IPS-NIHi11 (cell line): ENCODE measurements around the gene CFAP99.

Source experiments
- DNase-seq: peaks from one replicate; pipeline ENCODE4 v3.0.0; 2012; ENCODE audit warnings: mixed read lengths, low spot score

CFAP99 gene

DNA sequence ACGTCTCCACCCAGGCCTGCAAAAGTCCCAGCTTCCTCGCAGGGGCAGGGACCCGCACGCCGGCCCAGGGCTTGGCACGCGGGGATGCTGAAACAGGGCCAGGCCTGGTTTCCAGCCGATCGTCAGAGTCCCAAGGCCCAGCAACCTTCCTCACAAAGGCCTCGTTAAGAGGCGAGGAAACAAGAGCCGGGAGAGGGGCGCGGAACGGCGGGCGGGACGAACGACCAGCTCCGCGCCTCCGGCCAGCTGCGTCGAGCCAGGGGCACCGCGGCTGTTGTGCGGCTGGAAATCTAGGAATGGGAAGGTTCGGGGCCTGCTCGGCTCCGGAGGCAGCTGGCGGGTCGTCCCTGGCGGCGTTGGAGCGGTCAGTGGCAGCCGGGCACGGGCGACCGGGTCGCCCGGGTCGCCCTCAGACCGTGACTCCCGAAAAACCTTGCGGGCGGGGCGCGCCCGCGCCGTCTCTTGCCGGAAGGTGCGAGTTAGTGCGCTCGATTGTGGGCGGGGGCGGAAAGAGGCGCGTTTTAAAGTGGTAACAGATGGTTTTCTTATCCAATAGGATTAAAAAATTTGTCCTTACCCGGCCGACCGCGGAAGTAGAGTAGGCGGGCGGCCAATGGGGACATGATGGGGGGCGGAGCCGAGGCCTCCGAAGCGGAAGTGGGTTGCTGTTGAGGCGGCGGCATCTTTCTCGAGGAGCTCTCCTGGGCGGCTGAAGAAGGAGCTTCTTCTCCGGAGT is 49.9 kb downstream of the CFAP99 start, which contains the start of gene RNF4:
Gene RNF4, plus strand, starts transcription at position 651 of the 736 bp plus-strand sequence. CDS start 21,388 bp downstream, outside the sequence.
- peak; percentile 98 for DNase-seq

DNA sequence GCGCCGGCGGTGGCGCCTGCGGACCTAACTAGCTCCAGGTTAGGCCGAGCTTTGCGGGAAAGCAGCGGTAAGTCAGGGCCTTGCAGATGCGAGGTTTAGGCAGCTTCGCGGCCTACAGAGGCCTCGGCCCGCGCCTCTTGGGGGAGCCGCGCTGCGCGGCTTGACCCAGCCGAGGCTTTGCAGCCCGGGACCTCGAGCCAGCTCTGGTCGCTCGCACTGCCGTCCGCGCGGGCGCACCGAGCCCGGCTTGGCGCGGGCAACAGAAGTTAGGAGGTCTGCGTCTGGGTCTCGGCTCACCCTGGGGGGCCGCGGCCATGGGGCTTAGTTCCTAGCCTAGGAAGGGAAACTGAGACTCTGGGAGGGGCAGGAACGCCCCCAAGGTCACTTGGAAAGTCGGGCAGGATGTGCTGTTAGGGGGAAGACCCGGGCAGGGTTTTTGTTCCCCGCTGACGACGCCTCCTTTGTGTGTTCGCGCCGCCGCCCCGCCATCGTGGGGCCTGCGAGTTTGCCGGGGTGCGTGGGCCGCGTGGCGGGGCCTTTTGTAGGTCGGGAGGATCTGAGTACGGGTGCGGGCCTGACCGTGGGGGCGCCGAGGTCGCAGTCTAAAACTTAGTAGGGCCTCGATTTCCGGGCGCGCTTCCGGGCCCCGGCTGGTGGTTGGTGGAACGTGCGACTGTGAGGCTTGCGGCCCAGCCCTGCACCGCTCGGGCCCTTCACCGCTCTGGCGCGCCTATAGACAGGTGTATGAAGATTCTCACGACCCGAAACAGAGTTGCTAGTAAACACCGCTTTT is 50.6 kb downstream of the CFAP99 start:
- DNase-seq: peak; percentile 72

DNA sequence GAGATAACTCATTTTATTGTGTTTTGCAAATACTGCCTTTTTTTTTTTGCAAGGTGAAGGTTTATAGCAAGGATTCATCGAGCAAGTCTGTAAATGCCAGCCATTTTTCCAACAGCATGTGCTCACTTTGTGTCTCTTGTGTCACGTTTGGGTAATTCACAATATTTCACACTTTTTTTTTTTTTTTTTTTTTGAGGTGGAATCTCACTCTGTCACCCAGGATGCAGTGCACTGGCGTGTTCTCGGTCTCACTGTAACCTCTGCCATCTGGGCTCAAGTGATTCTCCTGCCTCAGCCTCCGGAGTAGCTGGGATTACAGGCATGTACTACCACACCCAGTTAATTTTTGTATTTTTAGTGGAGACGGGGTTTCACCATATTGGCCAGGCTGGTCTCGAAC is 52.0 kb downstream of the CFAP99 start:
- no peak for DNase-seq

DNA sequence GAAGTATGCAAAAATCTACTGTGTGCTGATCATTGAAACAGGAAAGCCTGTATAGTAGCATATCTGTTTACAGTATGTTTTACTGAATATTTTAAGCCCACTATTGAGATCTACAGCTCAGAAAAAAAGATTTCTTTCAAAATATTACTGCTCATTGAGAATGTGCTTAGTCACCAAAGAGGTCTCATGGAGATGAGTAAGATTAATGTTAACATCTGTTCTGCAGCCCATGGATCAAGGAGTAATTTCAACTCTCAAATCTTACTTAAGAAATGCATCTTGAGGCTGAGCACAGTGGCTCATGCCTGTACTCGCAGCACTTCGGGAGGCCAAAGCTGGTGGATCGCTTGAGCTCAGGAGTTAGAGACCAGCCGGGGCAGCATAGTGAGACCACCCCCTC is 53.4 kb downstream of the CFAP99 start:
- no peak for DNase-seq

DNA sequence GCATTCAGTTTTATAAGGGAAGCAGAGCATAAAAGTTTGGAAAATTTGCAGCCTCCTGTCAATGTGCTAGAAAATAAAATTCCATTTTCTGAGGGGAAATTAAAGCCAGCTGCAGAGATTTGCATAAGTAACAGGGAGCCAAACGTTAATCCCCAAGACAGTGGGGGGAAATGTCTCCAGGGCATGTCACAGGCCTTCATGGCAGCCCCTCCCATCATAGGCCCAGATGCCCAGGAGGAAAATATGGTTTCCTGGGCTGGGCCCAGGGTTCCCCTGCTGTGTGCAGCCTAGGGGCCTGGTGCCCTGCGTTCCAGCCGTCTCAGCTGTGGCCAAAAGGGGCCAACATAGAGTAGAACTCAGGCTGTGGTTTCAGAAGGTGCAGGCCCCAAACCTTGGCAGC is 59.5 kb downstream of the CFAP99 start:
- no peak for DNase-seq

DNA sequence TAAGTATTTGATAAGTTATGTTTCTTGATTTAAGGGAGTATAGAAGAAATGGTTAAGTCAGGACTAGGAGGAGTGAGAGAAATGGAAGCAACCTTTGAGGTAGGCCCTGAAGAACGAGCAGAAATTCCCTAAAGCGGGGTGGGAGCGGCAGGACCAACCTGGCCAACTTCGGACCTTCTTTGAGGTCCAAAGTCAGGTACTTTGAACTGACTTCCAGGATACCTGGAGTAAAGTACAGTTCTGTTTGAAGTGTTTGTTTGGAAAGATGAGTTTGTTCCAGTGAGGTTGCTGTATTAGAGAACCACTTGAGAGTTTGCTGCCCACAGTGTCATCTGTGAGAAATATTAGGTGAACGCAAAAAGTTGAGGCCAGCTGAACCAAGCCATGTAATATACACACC is 61.9 kb downstream of the CFAP99 start:
- no peak for DNase-seq

DNA sequence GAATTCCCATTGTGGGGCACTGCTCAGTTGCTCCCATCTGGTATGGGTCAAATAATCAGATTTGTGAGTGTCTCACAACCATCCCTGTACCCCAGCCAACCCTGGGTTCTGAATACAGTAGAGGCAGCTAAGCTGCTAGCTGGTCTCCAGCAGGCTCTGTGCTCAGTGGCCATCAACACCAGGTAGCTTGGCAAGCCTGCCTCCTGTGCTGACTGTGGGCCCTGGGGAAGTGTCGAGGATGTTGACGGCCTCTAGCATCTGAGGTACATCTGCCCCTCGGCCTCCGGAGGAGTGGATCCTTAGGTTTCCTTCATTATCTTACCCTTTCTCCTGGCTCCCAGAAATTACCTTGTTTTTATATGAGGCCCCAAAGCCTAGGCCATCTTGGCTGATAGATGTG is 63.4 kb downstream of the CFAP99 start:
- DNase-seq: no peak

DNA sequence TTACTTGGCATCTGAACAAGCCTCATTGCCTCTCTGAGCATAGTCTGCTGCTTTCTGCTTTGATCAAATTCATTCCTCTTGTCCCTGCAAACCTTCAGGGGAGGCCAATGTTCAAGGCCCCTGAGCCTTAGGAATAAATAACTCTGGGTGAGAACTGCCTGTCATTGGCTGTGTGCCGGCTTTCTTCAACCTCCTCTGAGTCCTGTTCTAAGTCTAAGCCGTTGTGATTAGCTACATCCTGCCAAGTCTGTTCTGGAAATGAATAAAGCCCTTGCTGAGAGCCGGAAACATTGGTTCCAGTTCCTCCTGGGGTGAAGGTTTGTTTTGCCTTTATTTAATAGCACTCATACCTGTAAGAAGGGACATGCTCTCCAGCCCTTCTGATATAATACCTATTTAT is 63.9 kb downstream of the CFAP99 start:
- no peak for DNase-seq

DNA sequence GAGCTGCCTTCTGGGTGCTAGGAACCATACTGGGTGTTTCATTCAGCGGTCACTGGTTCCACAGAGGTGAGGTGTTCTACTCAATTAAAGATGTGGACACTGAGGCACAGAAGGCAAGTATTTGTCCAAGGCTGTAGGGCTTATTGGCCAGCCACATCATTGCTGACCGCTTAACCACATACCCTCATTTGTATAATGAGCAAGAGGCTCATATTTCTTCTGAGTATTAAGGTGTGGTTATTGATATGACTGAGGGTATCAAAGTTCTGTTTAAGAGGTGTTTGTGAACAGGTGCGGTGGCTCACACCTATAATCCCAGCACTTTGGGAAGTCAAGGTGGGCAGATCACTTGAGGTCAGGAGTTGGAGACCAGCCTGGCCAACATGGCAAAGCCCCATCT is 64.5 kb downstream of the CFAP99 start:
- no peak for DNase-seq

DNA sequence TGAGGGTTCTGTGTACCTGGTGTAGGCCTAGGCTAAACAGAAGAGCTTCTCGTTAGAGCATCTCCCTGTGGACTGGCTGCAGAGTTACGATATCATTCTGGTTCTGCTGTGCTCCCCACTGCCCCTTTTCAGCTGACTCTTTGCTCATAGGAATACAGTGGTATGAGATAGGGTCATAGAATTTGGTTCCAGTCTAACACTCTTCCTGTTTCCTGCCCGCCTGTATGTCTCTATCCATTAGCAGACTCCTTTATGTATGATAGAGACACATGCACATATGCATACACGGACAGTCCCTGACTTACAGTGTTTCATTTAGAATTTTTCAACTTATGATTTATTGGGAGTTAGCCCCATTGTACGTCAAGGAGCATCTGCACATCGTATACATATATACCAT is 65.4 kb downstream of the CFAP99 start:
- no peak for DNase-seq

DNA sequence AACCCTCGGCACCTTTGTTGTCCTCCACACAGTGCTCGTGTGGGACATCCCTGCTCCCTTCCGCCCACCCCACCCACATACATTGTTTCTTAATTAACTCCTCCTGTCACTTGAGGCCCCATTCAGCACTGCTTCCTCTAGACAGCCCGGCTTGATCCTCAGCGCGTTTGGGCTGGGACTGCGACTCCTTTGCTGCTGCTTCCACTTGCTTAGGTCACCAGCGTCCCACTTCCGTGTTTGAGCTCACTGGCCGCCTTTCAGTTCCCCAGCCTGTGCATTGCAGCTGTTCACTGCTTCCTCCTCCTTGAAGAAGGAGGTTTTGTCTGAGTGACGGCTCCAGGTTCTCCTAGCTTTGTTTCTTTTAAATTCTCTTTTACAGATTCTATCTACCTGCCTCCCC is 66.2 kb downstream of the CFAP99 start:
- no peak for DNase-seq

DNA sequence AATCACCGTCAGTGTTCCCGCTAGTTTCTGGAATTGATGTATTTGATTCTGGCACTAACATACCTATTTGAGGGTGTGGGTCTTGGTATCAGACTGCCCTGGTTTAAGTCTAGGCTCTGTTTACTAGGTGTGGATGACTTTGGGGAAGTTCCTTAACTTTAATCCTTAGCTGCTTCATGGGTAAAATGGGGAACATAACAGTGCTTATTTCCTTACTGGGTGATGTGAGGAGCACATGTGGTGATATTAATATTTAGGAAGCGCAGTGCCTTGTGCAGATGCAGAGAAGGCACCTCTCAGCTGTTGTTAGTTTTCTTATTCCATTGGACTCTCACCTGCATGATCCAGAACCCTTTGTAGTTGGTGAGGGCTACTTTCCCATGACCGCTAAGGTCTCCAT is 67.2 kb downstream of the CFAP99 start:
- no peak for DNase-seq

DNA sequence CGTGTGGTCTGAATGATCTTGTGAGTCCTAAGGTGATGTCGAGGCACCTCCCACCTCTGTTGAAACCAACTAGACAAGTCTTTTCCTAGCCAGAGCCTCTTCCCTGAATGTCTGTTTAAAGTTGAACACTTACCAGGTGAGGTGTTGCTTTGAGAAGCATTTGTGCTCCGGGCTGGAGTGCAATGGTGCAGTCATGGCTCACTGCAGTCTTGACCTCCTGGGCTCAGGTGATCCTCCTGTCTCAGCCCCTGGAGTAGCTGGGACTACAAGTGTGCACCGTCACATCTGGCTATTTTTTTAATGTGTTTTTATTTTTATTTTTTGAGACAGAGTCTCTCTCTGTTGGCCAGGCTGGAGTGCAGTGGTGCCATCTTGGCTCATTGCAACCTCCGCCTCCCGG is 68.2 kb downstream of the CFAP99 start:
- no peak for DNase-seq

DNA sequence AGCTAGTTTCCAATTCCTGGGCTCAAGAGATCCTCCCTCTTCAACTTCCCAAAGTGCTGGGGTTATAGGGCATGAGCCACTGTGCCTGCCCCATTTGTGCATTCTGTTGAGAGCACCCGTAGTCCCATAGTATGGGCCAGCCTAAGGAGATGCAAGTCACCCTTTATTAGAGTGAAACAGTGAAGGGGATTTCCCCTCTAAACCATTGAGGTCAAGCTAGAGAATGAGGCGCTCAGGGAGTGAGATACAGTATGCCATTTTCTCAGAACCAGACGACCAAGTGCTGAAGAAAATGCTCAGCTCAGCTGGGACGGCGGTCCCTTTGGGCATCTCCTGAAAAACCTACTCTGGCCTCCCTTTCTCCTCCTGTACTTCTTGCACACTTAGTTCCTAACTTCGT is 68.9 kb downstream of the CFAP99 start:
- no peak for DNase-seq

DNA sequence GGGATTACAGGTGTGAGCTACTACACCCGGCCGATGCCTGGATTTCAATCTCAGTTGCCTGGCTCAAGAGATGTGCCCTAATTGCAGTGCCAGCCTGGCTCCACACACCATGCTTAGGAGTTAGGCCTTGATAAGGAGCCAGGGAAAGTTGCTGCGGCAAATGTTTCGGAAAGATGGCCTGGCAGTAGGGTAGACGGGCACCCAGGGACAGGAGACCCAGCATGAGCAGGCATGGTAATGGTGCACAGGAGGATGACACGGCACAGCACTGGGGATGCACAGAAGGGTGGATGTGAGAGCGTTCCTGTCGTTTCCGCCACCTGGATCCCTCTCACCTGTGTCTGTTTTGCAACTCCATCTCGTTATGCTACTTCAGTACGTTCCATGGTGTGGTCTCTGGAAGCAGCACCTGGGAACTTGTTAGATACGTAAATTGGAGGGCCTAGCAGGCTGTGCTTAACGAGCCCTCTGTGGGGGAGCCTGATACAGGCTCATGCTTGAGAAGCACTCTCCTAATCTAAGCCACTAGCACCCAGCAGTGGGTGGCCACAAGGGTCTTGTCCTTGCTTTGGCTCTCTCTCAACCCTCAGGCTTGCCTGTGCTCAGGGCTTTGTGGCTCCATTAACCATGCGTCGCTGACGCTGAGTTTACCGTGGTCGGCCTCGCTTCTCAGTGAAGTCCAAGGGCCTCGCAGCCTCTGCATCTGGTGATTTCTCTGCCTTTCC is 70.5 kb downstream of the CFAP99 start:
- no peak for DNase-seq

DNA sequence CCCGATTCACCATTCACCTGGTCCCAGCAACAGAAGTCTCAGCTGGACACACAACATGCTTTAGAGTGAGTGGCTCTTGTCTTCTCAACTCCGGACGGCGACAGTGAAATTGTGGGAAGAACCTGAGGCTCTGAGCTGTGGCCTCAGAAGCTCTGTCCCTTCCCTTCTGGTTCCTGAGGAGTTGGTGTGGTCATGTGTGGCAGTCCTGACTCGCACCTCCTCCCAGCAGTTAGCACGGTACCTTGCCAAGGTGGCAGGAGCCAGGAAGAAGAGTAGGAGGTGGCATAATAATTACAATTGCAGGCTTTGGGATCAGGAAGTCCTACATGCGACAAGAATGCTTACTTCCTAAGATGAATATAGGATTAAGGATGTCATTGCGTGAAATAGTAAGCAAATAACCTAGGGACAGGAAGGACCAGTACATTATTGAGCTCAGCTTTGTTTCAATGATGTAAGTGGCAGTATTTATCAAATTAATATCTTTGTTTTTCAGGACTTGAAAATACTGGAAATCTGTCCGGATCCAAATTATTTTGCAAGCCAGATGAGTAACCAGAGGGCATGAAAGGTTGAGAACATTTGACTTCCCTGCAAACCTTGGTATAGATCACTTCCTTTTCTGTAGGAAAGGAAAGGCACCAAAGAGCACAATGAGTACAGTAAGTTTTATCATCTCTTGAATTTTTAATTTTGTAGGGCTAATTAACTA is 71.2 kb downstream of the CFAP99 start:
- no peak for DNase-seq

DNA sequence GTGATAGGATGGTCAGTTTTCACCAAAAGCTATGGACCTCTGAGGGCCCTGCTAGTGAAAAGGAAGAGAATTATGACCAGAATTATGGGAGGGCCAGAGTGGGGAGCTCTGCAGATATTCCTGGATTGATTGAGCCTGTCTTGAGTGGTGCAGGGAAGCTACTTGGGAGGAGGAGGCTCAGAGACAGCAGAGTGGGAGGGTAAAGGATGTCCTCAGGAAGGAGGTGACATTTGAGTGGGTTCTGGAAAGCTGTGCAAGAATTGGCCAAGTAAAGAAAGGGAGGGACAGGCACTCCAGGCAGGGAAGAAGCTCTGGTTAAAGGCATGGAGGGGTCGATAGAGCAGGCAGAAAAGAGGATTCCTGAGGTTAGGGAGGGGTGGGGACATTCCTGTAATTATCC is 74.2 kb downstream of the CFAP99 start:
- DNase-seq: no peak

DNA sequence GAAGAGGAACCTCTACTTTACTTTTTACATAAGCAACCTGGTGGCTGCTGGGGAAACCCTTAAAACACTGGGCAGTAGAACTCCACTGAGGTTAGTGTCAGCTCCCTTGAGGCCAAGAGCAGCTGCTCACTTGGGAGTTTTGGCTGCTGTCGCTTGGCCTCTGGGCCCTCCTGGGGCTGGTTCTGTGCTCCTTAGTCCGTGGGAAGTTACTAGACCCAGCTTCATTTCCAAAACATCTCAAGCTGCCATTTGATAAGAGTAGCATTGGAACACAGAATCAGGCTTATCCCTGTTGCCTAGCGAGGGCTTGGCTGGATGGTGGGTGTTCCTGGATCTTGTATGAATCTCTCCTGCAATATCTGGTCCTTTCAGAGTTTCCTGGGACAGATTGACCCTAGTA is 76.2 kb downstream of the CFAP99 start:
- DNase-seq: no peak

DNA sequence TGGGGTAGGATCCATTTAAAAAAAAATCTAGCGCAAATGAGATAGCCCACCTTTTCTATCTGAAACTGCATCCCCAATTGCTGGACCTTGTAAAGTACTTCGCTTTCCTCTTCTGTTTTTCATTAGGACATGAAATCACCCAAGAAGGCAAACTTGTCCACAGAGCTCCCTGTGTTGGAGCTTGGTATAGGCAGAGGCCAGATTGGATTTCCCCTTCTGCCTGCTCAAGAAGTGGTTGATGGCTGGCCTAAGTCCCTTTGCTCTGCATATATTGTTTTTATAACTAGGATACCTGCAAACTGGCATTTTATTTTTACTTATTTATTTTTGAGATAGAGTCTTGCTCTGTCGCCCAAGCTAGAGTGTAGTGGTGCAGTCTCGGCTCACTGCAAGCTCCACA is 78.6 kb downstream of the CFAP99 start:
- DNase-seq: no peak

DNA sequence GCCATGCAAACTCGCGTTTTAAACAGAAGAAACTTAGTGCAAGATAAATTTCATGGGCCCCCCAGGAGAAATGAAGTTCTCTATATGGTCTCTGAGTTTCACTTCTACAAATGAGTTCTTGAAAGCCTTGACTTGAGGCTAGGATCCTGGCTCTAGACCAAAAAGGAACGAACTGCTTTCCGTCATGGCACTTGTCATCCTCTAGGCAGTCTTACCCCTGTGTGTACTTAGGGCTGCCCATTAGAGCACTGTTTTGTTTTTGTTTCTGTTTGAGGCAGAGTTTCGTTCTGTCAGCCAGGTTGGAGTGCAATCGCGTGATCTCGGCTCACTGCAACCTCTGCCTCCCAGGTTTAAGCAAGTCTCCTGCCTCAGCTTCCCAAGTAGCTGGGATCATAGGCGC is 79.2 kb downstream of the CFAP99 start:
- no peak for DNase-seq

DNA sequence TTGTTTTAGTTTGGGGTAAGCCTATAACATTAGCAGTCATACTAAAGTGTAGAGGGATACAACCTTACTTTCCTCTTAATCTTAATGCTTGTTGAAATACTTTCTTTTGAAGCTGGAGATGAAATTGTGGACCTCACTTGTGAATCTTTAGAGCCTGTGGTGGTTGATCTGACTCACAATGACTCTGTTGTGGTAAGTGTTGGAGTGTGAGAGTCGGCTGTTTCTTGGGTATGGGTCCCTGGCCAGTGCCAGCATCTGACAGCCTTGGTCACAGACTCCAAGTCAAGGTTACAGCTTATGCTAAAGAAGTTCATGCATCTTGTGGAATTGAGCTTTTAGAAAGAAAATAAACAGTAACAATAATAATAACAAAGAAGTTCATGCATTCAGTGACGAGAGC is 81.8 kb downstream of the CFAP99 start:
- DNase-seq: no peak

DNA sequence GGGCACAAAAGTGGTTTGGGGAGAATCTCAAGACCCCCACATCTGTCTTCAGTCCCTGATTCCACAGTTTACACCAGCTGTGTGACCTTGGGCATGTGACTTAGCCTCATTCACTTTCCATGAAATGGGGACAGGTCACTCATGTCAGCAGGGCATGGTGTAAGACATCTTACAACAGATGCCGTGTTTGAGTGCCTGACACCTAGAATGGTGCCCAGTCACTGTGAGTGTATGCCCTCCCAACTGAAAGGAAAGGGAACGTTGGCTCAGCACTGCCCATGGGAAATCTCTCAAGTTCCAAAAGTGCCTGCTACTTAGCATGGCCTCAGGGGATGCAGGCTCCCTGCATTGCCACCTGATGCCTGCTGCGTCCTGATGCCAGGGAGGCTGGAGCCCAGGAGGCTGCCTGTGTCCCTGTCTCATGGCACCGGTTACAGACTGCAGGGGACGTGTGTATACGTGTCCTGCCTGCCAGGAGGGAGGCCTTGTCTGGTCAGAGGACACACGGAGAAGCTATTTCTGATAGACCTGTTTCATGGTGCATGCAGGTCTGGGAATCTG is 82.4 kb downstream of the CFAP99 start:
- no peak for DNase-seq
